OCI-M2 (cell line): ENCODE results near the gene HSF5.
"Not testable (repeated sequence)": the region's sequence is repeated elsewhere in the genome, so short reads cannot be mapped to it uniquely, and the experiment has no call there.

ENCODE experiments used
- DNase-seq: peaks from one replicate; lab custom pipeline; 2025; ENCODE audit not compliant: unreplicated experiment; lab: John Stamatoyannopoulos, UW

Gene HSF5

GRCh38 chr17:58484600-58484999 lies 3.6 kb downstream of the HSF5 start:
- no peak for DNase-seq

- DNase-seq: not testable (repeated sequence)
These were observed 6.4 kb downstream of the HSF5 start for GRCh38 chr17:58481798-58482197.

GRCh38 chr17:58480090-58480489 lies 8.1 kb downstream of the HSF5 start:
- DNase-seq: no peak

GRCh38 chr17:58476812-58477211 lies 11.4 kb downstream of the HSF5 start:
- no peak for DNase-seq

- DNase-seq: no peak
These were observed 12.2 kb downstream of the HSF5 start for GRCh38 chr17:58475985-58476384.

- DNase-seq: no peak
These were observed 17.9 kb downstream of the HSF5 start for GRCh38 chr17:58470356-58470755.

GRCh38 chr17:58468944-58469343 lies 19.3 kb downstream of the HSF5 start:
- no peak for DNase-seq

- DNase-seq: no peak
These were observed 32.7 kb downstream of the HSF5 start for GRCh38 chr17:58455491-58455890.

- no peak for DNase-seq
These were observed 35.5 kb downstream of the HSF5 start for GRCh38 chr17:58452738-58453137.

GRCh38 chr17:58447039-58447975 lies 40.9 kb downstream of the HSF5 start:
- peak; percentile 46 for DNase-seq

- no peak for DNase-seq
These were observed 42.1 kb downstream of the HSF5 start for GRCh38 chr17:58446086-58446485.

- no peak for DNase-seq
These were observed 51.4 kb downstream of the HSF5 start for GRCh38 chr17:58436805-58437239.

- no peak for DNase-seq
These were observed 52.0 kb downstream of the HSF5 start for GRCh38 chr17:58436245-58436644.

GRCh38 chr17:58432806-58433573 lies 55.2 kb downstream of the HSF5 start:
- DNase-seq: no peak

GRCh38 chr17:58427807-58428206 lies 60.4 kb downstream of the HSF5 start:
- DNase-seq: no peak

- no peak for DNase-seq
These were observed 66.5 kb downstream of the HSF5 start for GRCh38 chr17:58421711-58422110.

- DNase-seq: no peak
These were observed 67.4 kb downstream of the HSF5 start for GRCh38 chr17:58420827-58421226.

- DNase-seq: no peak
These were observed 70.7 kb downstream of the HSF5 start, which contains the start of gene RNF43 for GRCh38 chr17:58417300-58418092. Gene RNF43 (minus strand): TSS chr17:58417534. CDS start chr17:58415577, 1,957 bp downstream.

GRCh38 chr17:58416937-58417299 lies 71.3 kb downstream of the HSF5 start:
- DNase-seq: no peak

- DNase-seq: no peak
These were observed 71.8 kb downstream of the HSF5 start for GRCh38 chr17:58416396-58416795.

GRCh38 chr17:58415371-58416055 lies 72.7 kb downstream of the HSF5 start:
- no peak for DNase-seq
